HCT116 (cell line): ENCODE data around the gene CCDC154. TPM values are rescaled to one million over a fixed set of nuclear protein-coding genes. Genes with fewer than 3 reads are reported as not detected.

Experiments
- ATAC-seq: fragments of 200-7000 bp; cut with Tn5 transposase; 2 replicates; pipeline ENCODE4 v1.9.1; 2020; ENCODE audit warnings: mild to moderate bottlenecking, moderate library complexity
- BruUV-seq: library from RNA; stranded (reverse); fragments of 400-500 nt; replicated peaks from 2 replicates; lab custom pipeline; 2021; lab: Mats Ljungman, UMichigan
- CTCF ChIA-PET: fragments of 300-600 bp; sonication (Branson Sonifier 250); formaldehyde crosslinking; loops from one replicate; lab custom pipeline; 2021; ENCODE audit warnings: antibody characterized with exemption; lab: Charles Lee
- POLR2A ChIA-PET: fragments of 300-600, 350-600 bp; sonication (Branson Sonifier 250); formaldehyde crosslinking; loops from one replicate; lab custom pipeline; 2021; ENCODE audit warnings: antibody characterized with exemption; lab: Charles Lee
- RAD21 ChIA-PET, 2 experiments: fragments of 300-600 bp; sonication (Branson Sonifier 250); formaldehyde crosslinking; loops; one replicate each; lab custom pipeline; 2023; ENCODE audit warnings: low total read pairs in 2 of 2; ENCODE audit not compliant: uncharacterized antibody in 2 of 2, unreplicated experiment in 2 of 2, low non-redundant PET in 1 of 2; lab: Charles Lee
- DNase-seq: peaks from one replicate; pipeline ENCODE4 v3.0.0-alpha.2; 2010; ENCODE audit warnings: low read depth, low spot score
- H2AFZ ChIP-seq: fragments of 200-600 bp; shearing (Covaris generic), sonication (generic); 2 replicates; pipeline ENCODE4 v1.6.1; 2017; ENCODE audit warnings: low read depth, mixed run types, mixed read lengths, antibody characterized with exemption, low read length; ENCODE audit not compliant: poor library complexity, severe bottlenecking
- H3K27ac ChIP-seq: 2 replicates; pipeline ENCODE4 v1.5.1; 2012; ENCODE audit warnings: low read depth, low read length
- H3K27me3 ChIP-seq: fragments of 200-600 bp; sonication (generic); 2 replicates; pipeline ENCODE4 v1.6.1; 2016; ENCODE audit warnings: mixed run types, low read length, mixed read lengths; ENCODE audit not compliant: insufficient read depth
- H3K36me3 ChIP-seq, 2 experiments: fragments of 200-500 bp in 1 of 2; fragments of 200-600 bp in 1 of 2; sonication (Bioruptor generic) in 1 of 2; sonication (generic) in 1 of 2; 2 replicates each; pipeline versions ENCODE4 v1.5.1 to v1.6.1; 2014 to 2016; ENCODE audit warnings: low read length in 2 of 2, inconsistent platforms in 1 of 2, mixed read lengths in 1 of 2, mixed run types in 1 of 2; ENCODE audit not compliant: insufficient read depth in 2 of 2, control insufficient read depth in 1 of 2
- H3K4me1 ChIP-seq, 2 experiments: fragments of 200-600 bp in 1 of 2; sonication (generic) in 1 of 2; 2 replicates each; pipeline versions ENCODE4 v1.5.1 to v1.6.1; 2012 to 2017; ENCODE audit warnings: low read length in 2 of 2, inconsistent platforms in 1 of 2, mild to moderate bottlenecking in 1 of 2, mixed read lengths in 1 of 2, mixed run types in 1 of 2, moderate library complexity in 1 of 2; ENCODE audit not compliant: insufficient read depth in 2 of 2, control insufficient read depth in 1 of 2
- H3K4me2 ChIP-seq: fragments of 200-600 bp; sonication (generic); 2 replicates; pipeline ENCODE4 v1.6.1; 2017; ENCODE audit warnings: mixed run types, low read length, mixed read lengths
- H3K4me3 ChIP-seq, 2 experiments: fragments of 200-600 bp in 1 of 2; sonication (generic) in 1 of 2; replicated peaks in 1 of 2; 2 replicates each; pipeline ENCODE4 v1.5.1; 2011 to 2016; ENCODE audit warnings: low read length in 2 of 2, control low read depth in 1 of 2, low read depth in 1 of 2, mild to moderate bottlenecking in 1 of 2, mixed read lengths in 1 of 2, mixed run types in 1 of 2
- H3K79me2 ChIP-seq: fragments of 200-600 bp; sonication (generic); 2 replicates; pipeline ENCODE4 v1.6.1; 2017; ENCODE audit warnings: mild to moderate bottlenecking, mixed run types, low read length, moderate library complexity, mixed read lengths; ENCODE audit not compliant: insufficient read depth
- H3K9ac ChIP-seq: fragments of 200-600 bp; sonication (generic); 2 replicates; pipeline ENCODE4 v1.6.1; 2016; ENCODE audit warnings: low read length, mixed read lengths
- H3K9me2 ChIP-seq: fragments of 200-600 bp; sonication (generic), shearing (Covaris generic); 2 replicates; pipeline ENCODE4 v1.6.1; 2017; ENCODE audit warnings: mixed run types, mild to moderate bottlenecking, moderate library complexity; ENCODE audit not compliant: insufficient read depth
- H3K9me3 ChIP-seq, 2 experiments: fragments of 200-500 bp in 1 of 2; fragments of 200-600 bp in 1 of 2; sonication (Bioruptor generic) in 1 of 2; sonication (generic) in 1 of 2; 2 replicates each; pipeline ENCODE4 v1.6.1; 2014 to 2017; ENCODE audit warnings: low read length in 2 of 2, mixed read lengths in 2 of 2, inconsistent platforms in 1 of 2, low read depth in 1 of 2, mild to moderate bottlenecking in 1 of 2, mixed run types in 1 of 2, moderate library complexity in 1 of 2; ENCODE audit not compliant: control insufficient read depth in 1 of 2, insufficient read depth in 1 of 2
- H4K20me1 ChIP-seq: fragments of 200-600 bp; sonication (generic), shearing (Covaris generic); 2 replicates; pipeline ENCODE4 v1.6.1; 2017; ENCODE audit warnings: mixed run types, mild to moderate bottlenecking, moderate library complexity; ENCODE audit not compliant: insufficient read depth
- ATF3 ChIP-seq: IDR thresholded peaks from 2 replicates; pipeline ENCODE4 v1.6.1; 2012
- CBX3 ChIP-seq: IDR thresholded peaks from 2 replicates; pipeline ENCODE4 v1.6.1; 2012; ENCODE audit warnings: low read depth
- CEBPB ChIP-seq: IDR thresholded peaks from 2 replicates; pipeline ENCODE4 v1.6.1; 2012; ENCODE audit warnings: low read depth
- ELF1 ChIP-seq: IDR thresholded peaks from 2 replicates; pipeline ENCODE4 v1.6.1; 2012; ENCODE audit warnings: low read depth, borderline replicate concordance
- EZH2 ChIP-seq: fragments of 200-600 bp; sonication (generic); IDR thresholded peaks from 2 replicates; pipeline ENCODE4 v1.6.1; 2017; ENCODE audit warnings: antibody characterized with exemption, mixed run types
- RAD21 ChIP-seq: IDR thresholded peaks from 2 replicates; pipeline ENCODE4 v1.6.1; 2012; ENCODE audit warnings: low read depth, mild to moderate bottlenecking
- SIN3A ChIP-seq: IDR thresholded peaks from 2 replicates; pipeline ENCODE4 v1.6.1; 2012; ENCODE audit warnings: low read depth
- SP1 ChIP-seq: IDR thresholded peaks from 2 replicates; pipeline ENCODE4 v1.6.1; 2012; ENCODE audit warnings: low read depth
- TCF7L2 ChIP-seq: IDR thresholded peaks from 2 replicates; pipeline ENCODE4 v1.7.0; 2011; ENCODE audit warnings: borderline replicate concordance, inconsistent platforms; ENCODE audit not compliant: insufficient read depth, insufficient read length; ENCODE audit errors: extremely low read depth
- ZFX ChIP-seq: fragments of 450-650 bp; IDR thresholded peaks from 2 replicates; pipeline ENCODE4 v1.6.1; 2017
- ZNF274 ChIP-seq: fragments of 200-500 bp; sonication (Bioruptor generic); IDR thresholded peaks from 2 replicates; pipeline ENCODE4 v1.6.1; 2014; ENCODE audit warnings: mild to moderate bottlenecking, low read depth, low read length, inconsistent platforms
- intact Hi-C: fragments of 100-400 bp; cut with micrococcal nuclease; formaldehyde crosslinking; loops from 2 replicates; pipeline ENCODE4 v1.10.0; 2022
- total RNA-seq: library from RNA; stranded (reverse); gene quantifications from one replicate; pipeline ENCODE4 v1.2.1, GENCODE V29; 2021; ENCODE audit not compliant: unreplicated experiment
- TF ChIP-seq, protein P1 (sequence below): IDR thresholded peaks from 2 replicates; pipeline ENCODE4 v1.6.1; 2012

CCDC154 gene
- total RNA-seq, 1 experiment from 2014 or later, result 1.7 TPM

DNA sequence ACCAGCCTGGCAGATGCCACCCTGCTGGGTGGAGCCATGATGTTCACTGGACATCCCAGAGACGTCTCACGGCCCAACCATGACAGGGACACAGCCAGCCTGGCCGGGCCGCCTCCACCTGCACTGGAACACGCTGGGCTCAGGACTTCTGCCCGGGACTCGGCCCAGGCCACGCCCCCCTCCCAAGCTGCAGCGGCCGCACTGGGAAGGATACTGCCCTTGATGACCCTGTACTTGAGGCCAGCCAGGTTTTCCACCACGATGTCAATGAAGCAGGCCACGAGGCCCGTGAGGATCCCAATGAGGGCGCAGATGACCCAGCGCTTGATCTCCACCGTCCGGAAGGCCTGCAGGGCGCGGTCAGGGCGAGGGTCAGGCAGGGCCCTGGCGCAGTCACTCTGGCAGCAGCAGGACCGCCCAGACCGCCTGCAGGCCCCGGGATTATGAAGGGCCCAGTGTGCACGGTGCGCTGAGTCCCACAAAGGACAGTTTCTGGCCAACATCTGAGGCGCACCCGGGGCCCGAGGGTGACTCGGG is 16.3 kb upstream of the CCDC154 start (continued):
- no peak for TF ChIP-seq ZNF274
- TF ChIP-seq ELF1, result no peak
- TF ChIP-seq, protein P1, sequence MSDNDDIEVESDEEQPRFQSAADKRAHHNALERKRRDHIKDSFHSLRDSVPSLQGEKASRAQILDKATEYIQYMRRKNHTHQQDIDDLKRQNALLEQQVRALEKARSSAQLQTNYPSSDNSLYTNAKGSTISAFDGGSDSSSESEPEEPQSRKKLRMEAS, result no peak
- no peak for TF ChIP-seq CBX3
- no peak for TF ChIP-seq ZFX
- no peak for TF ChIP-seq RAD21
- TF ChIP-seq TCF7L2, result no peak
- TF ChIP-seq SP1, result no peak

- DNase-seq, result no peak
- no peaks in the 10 kb centered on the region for H4K20me1 ChIP-seq
- no peaks in the 10 kb centered on the region for H3K79me2 ChIP-seq
- no peaks in the 10 kb centered on the region for H3K9me2 ChIP-seq
- no TSS peak for BruUV-seq
- no peaks in the 10 kb centered on the region for H3K27me3 ChIP-seq
- intact Hi-C loops, result no loop called here
- H3K4me2 ChIP-seq, result no peak overlapping the region
- no peak for TF ChIP-seq SIN3A
- TF ChIP-seq CEBPB, result no peak
- no peak for TF ChIP-seq EZH2
- TF ChIP-seq, protein P1, result no peak
- TF ChIP-seq ATF3, result no peak
- no peak for TF ChIP-seq ZFX
- TF ChIP-seq, all 23 proteins: peak for 0
- POLR2A ChIA-PET, result no interaction called here
- H3K4me1 ChIP-seq, result no peaks in the 10 kb centered on the region
- CTCF ChIA-PET, result no interaction called here
- no peaks in the 10 kb centered on the region for H3K9me3 ChIP-seq
- no peak overlapping the region for H3K27ac ChIP-seq
- H3K9ac ChIP-seq, result no peak overlapping the region
- ATAC-seq, result no peak
- H3K4me3 ChIP-seq, result no peak overlapping the region
- H3K36me3 ChIP-seq, result no peaks in the 10 kb centered on the region; a peak in 1 of 4 replicates
- RAD21 ChIA-PET, result no interaction called here
- no peak overlapping the region for H2AFZ ChIP-seq
Observed at GRCh38 chr16:1459967-1460366, 15.6 kb upstream of the CCDC154 start.
